Measurements from ENCODE around the gene ACOT13.
"Not testable (repeated sequence)": the region's sequence is repeated elsewhere in the genome, so short reads cannot be mapped to it uniquely, and the experiment has no call there.

DNA sequence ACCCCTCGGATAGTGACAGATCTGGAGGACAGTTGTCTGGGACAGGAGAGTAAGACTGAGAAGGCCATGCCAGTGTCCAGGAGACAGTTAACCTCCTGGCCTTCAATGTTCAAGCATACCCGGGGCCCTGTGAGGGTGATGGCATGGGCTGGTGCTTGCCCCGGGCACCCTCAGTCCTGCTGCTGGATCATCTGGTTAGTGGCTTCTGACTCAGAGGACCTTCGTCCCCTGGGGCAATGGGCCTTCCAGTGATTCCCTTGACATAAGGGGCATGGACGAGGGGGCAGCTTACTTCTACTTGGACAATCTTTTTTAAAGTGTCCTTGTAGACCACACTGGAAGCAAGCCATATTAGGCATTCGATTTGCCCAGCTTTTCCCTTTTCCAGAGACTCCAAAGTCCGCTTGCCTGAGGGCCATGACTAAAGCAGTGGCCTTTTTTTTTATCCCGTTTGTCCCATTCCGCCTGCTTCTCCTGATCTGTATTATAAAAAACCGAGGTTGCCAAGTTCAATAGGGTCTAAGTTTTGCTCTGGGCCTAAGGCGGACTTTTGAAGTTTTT is 12.0 kb downstream of the ACOT13 start:
- TF ChIP-seq, protein P1, sequence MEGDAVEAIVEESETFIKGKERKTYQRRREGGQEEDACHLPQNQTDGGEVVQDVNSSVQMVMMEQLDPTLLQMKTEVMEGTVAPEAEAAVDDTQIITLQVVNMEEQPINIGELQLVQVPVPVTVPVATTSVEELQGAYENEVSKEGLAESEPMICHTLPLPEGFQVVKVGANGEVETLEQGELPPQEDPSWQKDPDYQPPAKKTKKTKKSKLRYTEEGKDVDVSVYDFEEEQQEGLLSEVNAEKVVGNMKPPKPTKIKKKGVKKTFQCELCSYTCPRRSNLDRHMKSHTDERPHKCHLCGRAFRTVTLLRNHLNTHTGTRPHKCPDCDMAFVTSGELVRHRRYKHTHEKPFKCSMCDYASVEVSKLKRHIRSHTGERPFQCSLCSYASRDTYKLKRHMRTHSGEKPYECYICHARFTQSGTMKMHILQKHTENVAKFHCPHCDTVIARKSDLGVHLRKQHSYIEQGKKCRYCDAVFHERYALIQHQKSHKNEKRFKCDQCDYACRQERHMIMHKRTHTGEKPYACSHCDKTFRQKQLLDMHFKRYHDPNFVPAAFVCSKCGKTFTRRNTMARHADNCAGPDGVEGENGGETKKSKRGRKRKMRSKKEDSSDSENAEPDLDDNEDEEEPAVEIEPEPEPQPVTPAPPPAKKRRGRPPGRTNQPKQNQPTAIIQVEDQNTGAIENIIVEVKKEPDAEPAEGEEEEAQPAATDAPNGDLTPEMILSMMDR (IDR thresholded peaks at IDR 0.05) = not testable (repeated sequence)
- not testable (repeated sequence) for TF ChIP-seq POLR2A (IDR thresholded peaks at IDR 0.05)
